Middle frontal gyrus (tissue), 1 donor: ENCODE results near the gene CDC23.
A peak's percentile ranks its signal among the peaks of the same experiment; 100 is the strongest.
"Not testable (repeated sequence)": the region's sequence is repeated elsewhere in the genome, so short reads cannot be mapped to it uniquely, and the experiment has no call there.

Experiments used
- DNase-seq: peaks from one replicate; pipeline ENCODE4 v3.0.0-alpha.2; 2015; ENCODE audit warnings: low spot score; ENCODE audit errors: extremely low spot score

Gene CDC23

DNA sequence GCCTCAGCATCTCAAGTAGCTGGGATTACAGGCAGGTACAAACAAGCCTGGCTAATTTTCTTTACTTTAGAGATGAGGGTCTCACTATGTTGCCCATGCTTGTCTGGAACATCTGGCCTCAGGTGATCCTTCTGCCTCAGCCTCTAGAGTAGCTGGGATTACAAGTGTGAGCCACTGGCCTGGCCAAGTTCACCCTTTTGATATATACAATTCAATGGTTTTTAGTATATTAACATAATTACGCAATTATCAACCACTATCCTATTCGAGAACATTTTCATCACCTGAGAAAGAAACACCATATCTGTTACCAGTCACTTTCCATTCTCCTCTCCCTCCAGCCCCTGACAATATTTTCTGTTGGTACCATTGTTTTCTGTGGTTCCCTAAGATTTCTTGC lies 3.7 kb upstream of the CDC23 start:
- DNase-seq, result no peak

DNA sequence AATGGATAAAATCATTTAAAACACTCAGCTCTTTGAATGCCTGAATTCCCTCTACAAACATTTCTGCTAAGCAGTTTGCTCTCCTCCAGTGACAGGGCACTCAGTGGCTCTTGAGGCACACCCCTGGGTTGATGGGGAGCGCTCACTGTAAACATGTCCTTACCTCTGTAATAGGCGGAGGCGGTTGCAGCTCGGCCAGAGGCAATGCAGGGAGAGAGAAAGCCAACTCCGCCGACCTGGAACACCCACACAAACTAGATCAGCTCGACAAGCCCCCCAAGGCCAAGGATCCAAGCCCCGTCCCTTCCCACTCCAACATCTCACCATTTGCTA lies 329 bp downstream of the CDC23 start:
- DNase-seq, result no peak

DNA sequence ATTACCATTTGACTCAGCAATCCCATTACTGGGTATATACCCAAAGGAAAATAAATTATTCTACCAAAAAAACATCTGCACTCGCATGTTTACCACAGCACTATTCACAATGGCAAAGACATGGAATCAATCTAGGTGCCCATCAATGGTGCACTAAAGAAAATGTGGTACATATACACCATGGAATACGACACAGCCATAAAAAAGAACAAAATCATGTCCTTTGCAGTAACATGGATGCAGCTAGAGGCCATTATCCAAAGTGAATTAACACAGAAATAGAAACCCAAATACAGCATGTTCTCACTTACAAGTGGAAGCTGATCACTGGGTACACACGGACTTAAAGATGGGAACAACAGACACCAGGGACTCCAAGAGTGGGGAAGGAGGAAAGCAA lies 2.1 kb downstream of the CDC23 start:
- DNase-seq, result no peak

DNA sequence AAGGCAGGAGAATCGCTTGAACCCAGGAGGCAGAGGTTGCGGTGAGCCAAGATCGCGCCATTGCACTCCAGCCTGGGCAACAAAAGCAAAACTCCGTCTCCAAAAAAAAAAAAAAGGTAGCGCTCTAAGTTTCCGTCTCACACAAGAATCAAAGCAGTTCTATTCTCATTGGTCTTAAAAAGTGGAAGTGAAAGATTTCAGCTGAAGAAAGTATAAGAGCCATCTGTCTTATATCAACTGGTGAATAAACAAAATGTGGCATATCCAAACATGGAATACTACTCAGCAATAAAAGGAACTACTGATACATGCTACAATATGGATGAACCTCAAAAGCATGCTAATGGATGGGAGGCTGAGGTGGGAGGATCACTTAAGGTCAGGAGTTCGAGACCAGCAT lies 19.3 kb downstream of the CDC23 start:
- not testable (repeated sequence) for DNase-seq

DNA sequence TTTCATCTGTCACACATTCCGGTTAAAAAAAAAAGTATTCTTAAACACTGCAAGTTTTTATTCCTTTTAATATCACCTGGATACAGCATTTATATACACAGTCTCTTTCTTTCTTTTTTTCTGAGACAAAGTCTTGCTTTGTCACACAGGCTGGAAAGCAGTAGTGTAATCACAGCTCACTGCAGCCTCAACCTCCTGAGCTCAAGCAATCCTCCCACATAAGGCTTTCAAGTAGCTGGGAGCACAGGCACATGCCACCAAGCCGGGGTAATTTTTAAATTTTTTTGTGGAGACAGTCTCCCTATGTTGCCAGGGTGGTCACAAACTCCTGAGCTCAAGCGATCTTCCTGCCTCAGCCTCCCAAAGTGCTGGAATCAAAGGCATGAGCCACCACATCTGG lies 20.3 kb downstream of the CDC23 start:
- no peak for DNase-seq

DNA sequence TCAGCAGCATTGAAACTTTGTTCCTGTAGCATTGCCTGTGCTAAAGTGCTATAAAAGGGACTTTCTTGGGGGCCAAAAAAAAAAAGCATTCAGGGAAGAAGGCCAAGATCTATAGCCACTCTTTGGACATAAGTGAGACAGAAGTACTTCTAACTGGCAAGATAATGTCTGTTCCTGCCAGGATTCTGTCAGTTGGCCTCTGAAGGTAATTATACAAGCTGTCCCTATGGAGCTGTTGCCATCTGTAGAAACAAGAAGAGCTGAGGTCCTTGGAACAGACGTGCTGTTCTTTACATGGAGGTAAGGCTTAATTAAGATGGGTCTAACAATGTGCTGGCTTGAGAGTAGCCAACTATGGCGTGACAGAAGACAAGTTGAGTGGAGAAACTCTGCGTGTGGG lies 24.5 kb downstream of the CDC23 start:
- no peak for DNase-seq

DNA sequence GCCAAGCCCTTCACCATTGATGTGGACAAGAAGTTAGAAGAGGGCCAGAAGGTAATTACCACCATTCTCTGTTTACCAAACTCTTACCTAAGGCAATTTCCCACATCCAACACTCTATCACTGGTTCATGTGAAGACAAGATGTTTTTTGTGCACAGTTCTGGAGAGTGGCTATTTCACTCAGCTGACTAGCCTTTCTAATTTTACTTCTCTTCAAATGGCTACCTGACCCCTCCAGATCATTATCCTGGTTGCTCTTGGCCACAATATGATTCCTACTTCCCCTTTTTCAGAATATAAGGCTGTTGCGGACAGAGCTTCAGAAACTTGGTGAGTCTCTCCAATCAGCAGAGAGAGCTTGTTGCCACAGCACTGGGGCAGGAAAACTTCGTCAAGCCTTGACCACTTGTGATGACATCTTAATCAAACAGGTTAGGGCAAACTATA lies 27.1 kb downstream of the CDC23 start:
- DNase-seq, result no peak

DNA sequence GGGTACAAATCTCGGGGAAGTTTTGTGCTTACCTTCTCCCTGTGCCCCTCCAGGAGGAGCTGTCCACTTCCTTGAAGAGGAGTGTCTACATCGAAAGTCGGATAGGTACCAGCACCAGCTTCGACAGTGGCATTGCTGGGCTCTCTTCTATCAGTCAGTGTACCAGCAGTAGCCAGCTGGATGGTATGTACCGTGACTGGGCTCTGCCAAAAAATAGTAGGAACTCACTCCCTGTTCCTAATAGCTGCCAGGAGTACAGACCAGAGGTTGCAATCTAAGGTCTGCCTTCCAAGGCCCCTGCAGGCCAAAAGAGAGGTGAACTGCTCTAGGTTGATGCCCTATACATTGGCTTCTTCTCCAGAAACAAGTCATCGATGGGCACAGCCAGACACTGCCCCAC lies 30.3 kb downstream of the CDC23 start:
- no peak for DNase-seq

DNA sequence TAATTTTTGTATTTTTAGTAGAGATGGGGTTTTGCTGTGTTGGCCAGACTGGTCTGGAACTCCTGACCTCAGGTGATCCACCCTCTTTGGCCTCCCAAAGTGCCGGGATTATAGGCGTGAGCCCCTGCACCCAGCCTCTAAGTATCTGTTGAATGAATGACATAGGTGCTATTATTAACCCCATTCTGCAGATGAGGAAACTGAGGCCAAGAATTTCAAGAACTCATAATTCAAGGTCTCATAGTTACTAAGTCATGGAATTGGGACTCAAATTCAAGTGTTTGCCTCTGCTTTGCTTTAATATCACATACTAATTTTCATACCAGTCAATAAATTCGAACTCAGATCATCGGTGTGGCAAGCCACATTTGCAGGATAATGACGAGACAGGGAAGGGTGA lies 32.3 kb downstream of the CDC23 start:
- DNase-seq, result no peak

DNA sequence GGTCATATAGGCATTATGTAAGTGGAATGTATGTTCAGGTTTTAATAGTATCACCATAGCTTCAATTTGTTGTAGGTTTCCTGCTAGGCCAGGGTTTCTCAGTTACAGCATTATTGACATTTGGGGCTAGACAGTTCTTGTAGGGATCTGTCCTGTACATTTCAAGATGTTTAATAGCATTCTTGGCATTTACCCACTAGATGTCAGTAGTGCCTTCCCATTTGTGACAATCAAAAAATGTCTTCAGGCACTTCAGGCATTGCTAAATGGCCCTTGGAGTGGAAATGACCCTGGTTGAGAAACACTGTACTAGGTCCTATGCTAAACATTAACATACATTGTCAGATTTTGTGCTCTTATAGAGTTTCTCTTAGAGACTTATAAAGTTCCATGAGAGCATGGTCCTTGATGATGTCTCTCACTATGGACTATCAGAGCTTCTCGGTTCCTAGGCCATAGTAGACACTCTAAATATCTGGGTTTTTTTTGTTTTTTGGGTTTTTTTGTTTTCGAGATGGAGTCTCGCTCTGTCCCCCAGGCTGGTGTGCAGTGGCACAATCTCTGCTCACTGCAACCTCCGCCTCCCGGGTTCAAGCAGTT lies 32.8 kb downstream of the CDC23 start:
- DNase-seq, result no peak

DNA sequence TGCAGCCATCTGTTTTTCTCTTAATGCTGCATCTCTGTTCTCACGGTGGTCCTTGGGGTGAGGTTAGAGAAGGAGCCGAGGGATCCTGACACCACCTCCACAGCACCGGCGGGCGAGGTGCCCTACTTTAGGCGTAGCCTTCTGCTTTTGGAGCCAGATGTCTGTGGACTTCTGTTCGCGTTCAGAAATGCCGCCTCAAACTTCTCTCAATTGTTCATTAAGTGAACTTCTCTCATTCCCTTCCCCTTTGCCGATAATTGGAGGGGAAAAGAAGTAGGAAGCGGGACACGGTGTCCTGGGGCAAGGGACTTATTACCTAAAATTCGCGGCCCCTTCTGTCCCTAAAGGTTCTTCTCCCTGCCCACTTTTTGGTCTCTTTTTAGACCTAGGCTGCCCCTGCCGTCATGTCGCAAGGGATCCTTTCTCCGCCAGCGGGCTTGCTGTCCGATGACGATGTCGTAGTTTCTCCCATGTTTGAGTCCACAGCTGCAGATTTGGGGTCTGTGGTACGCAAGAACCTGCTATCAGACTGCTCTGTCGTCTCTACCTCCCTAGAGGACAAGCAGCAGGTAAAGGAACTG lies 33.8 kb downstream of the CDC23 start:
- DNase-seq, result no peak

DNA sequence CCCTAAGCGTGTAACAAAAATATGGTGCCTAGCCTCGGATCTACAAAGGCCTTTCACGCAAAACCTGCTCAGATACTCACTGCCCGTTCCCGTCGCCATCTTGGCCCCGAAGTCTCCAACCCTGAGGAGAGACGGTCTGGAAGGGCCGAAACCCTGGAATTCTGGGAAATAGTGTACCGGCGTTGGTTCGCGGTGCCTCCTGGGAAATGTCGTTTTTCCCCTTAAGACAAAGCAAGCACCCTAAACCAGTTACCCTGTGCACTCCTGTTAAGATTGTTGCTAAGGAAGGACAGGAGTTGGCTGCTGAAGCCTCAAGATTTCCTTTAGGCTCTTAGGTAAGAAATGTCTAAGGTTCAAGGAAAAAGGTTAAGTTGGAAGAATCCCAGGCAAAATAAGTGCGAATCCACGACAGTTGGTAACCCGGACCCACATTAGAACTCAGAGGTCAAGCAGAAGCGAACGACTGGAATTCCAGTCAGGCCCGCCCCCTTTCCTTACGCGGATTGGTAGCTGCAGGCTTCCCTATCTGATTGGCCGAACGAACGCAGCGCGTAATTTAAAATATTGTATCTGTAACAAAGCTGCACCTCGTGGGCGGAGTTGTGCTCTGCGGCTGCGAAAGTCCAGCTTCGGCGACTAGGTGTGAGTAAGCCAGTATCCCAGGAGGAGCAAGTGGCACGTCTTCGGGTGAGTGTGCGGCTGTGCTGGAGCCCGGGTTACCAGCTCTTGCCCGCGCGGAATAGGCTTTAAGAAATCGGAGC lies 34.4 kb downstream of the CDC23 start, which contains the start of the genes BRD8 and KIF20A:
Gene BRD8, minus strand, starts transcription at position 115 of the 761 bp plus-strand sequence. Its CDS starts 16 bp downstream, at position 99.
Gene KIF20A, plus strand, starts transcription at position 597 of the 761 bp plus-strand sequence. CDS start 569 bp downstream, outside the sequence.
- DNase-seq, result peak; percentile 94

DNA sequence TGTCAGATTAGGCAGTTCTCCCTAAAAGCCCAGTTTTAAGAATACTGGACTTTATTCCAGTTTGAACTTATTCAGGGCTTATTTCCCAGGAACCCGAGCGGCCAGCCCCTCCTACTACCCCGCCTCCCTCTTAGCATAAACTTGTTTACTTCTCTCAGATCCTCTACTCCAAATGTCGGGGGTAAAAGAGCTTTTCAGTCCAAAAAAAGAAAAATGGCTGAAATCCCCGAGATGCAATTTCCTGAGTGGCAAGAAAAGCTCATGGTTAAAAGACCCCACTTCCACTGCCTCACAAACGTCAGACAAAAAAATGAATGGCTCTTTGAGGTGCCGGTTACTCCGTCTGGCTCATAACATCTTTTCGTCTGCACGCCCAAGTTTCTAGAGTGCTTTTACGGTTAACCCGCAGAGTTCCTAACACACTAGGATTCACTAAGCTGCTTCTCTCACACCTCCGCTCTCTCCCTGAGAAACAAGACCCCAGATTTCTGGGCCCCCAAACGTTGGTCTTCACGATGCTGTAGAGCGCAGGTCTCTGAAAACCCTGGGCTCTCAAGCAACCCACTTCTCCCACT lies 35.1 kb downstream of the CDC23 start:
- no peak for DNase-seq

DNA sequence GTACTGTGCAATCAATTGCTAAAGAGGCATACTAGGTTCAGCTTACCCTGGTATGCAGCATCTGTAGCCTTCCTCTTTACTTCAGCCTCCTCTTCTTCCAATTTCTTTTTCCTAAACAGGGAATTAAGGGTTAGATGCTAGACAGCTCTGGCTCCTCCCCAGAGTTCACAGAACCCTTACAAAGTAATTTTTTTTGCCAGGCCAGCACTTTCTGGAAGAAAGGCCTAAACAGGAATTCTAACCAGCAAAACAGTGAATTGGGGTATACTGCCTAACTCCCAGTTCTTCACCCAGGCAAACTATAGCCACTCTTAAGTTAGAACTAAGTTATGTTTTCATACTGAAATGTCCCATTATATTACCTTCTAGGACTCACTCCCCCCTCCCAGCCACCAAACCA lies 42.8 kb downstream of the CDC23 start:
- DNase-seq, result no peak

DNA sequence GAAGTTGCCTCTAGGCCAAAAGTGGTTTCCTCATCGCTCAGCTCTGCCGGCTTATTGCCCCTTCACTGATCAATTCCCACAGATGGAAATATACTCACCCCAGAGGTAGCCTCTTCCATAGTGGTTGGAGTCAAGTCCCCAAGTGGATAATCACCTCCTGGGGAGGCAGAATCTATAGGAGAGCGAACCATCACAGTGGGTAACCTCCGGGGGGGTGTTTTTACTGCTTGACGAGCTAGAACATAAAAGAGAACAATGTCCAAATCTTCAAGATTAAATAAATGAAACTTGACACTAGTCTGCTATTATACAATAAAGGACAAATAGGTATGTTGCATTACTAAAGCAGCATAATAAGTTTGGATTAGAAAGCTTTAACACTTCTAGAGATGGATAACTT lies 44.0 kb downstream of the CDC23 start:
- DNase-seq, result no peak

DNA sequence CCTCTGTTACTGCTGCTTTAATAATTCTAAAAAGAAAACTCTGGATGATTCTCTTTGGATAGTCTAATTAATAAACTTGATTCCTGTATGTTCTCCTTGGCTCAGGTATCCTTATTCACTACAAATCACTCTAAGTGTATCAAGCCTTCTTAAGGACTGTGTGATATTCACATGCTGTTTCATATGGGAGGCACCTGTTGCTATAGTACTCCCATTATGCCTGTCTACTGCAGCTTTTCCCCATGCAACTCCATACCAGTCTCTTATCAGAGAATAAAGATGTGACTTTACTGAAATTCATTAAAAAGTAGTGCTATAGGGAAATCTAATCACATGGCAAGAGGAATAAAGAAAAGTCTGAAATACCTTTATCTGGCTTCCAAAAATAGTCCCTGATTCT lies 49.4 kb downstream of the CDC23 start:
- no peak for DNase-seq

DNA sequence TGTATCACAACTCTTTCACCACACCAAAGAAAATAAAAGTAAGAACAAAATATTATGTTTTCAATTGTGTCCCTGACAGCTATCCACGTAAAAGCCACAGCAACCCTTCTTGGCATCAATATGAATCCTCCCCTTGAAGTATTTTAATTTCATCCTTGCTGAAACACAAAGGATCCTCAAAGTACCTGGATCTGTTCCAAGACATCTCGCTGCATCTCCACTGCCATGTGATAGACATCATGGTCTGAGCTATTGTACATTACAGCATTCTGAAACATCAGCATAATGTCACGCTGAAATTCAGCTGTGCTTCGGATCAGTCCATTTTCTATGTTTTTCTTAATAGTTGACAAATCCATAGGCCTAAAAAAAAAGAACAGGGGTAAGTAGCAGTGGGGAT lies 52.4 kb downstream of the CDC23 start:
- DNase-seq, result no peak

DNA sequence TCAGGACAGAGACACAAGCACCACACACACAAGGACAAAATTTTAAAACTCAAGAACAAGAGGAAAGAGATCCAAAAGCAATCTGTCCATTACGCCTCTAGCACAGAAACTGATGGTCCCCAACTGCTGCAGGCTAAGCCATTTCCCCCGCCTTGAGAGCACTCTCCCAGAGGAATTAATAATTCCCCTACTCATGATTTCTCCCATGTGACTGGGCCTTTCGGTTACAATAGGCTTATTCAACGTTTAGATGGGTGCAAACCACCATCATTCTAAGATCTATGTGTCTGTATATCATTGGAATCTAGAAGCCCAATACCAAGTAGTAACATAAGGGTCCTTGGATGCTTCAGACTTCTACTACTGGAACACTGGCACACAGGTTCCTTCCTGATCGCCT lies 53.5 kb downstream of the CDC23 start:
- no peak for DNase-seq

DNA sequence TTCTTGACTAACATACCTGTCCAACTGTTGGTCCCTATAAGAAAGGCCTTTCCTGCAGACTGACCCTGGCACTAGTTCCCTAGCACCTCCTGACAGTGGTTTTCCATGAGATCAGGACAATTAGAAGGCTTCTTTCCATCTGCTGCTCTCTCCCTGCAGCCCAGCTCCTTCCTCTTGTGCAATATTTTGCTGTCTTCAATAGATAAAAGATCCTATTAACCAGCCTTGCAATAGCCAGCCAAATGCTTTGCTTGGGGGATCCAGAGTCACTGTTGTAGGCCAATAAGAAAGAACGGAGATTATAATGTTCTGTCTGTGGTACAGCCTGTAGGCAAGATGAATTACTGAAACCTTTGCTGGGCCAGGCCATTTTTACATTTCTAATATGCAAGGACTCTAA lies 55.5 kb downstream of the CDC23 start:
- DNase-seq, result no peak

DNA sequence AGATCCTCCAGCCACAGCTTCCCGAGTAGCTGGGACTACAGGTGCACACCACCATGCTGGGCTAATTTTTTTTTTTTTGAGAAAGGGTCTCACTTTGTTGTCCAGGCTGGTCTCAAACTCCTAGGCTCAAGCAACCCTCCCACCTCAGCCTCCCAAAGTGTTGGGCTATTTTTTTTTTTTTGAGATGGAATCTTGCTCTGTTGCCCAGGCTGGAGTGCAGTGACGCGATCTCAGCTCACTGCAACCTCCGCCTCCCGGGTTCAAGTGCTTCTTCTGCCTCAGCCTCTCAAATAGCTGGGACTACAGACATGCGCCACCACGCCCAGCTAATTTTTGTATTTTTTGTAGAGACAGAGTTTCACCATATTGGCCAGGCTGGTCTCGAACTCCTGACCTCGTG lies 57.1 kb downstream of the CDC23 start:
- DNase-seq, result not testable (repeated sequence)

DNA sequence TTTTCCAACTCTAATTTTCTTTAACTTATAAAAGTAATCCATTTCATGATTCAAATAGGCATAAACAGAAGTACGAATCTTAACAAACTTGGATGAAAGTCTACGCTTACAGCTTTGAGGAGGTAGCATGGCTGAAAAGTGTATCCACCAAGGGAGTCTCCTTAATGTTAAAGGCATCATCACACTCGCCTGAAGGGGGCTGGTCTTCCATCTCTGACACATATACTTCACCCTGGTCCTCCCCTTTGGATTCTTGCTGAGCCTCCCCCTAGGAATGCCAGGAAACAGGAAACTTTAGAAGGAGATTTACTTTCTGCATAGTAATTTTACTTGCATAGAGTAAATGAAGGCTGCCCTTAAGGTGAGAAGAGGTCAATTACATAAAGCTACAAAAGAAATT lies 63.6 kb downstream of the CDC23 start:
- DNase-seq, result no peak

DNA sequence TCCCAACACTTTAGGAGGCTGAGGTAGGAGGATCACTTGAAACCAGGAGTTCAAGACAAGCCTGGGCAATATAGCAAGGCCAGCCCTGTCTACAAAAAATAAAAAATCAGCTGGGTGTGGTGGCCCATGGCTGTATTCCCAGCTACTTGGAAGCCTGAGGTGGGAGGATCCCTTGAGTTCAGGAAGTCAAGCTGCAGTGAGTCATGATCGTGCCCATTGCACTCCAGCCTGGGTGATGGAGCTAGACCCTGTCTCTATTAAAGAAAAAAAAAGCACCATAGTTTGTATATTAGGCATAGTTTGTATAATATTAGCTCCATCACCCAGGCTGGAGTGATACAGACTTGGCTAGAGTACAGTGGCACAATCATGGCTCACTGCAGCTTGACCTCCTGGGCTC lies 64.3 kb downstream of the CDC23 start:
- DNase-seq, result no peak
